ENCODE measurements around the gene KIDINS220. TPM values are rescaled to one million over a fixed set of nuclear protein-coding genes. Genes with fewer than 3 reads are reported as not detected.

KIDINS220 gene
- total and polyA plus RNA-seq, 2 of the 13 experiments (the other 11 are each of a cell fraction or from before 2014, with no cell fraction given) = 25.2 to 32.3 TPM

DNA sequence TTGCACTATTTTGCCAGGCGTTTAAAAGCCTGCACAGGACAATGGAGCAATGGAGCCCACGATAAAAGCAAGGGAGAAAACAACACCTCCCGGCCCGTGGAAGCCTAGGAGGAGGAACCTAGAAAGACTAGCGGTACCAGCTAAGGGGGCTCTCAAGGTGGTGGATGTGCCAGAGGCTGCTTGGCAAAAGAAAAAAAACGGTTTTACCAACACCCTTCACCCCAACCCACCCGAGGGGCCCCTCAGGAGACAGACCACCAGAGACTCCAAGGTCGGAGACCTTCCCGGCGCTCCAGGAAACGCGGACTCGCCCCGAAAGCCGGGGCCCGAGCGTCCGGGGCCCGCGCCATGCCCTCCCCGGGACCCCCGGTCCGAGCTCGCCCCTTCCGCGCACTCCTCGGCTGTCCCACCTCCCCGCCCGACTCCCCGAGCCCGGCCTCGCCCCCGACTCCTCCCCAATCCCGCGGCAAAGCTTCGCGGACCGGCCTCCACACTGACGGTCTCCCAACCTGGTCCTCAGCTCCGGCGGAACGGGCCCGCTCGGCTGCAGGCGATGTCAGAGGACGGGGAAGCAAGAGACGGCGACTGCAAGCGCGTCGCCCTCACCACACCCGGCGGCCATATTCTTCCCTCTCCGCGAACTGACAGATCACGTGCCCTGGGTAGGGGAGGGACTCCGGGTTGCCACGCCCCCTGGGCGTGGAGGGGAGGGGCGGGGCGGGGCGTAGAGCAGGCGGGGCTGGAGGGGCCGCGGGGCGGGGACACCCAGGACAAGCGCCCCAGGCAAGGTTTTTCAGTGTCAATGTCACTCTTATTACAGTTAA is at the start of gene KIDINS220 (continued):
- peak; percentile 82; the same call in 1 of the 2 replicates for TF ChIP-seq ZIK1 (CRISPR knock-in tag; IDR thresholded peaks at IDR 0.05; ENCODE audit: borderline replicate concordance, low read depth)
- TF ChIP-seq, protein P1, sequence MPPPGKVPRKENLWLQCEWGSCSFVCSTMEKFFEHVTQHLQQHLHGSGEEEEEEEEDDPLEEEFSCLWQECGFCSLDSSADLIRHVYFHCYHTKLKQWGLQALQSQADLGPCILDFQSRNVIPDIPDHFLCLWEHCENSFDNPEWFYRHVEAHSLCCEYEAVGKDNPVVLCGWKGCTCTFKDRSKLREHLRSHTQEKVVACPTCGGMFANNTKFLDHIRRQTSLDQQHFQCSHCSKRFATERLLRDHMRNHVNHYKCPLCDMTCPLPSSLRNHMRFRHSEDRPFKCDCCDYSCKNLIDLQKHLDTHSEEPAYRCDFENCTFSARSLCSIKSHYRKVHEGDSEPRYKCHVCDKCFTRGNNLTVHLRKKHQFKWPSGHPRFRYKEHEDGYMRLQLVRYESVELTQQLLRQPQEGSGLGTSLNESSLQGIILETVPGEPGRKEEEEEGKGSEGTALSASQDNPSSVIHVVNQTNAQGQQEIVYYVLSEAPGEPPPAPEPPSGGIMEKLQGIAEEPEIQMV (CRISPR knock-in tag; IDR thresholded peaks at IDR 0.05; ENCODE audit: low read depth) = 0 out of 2 replicates have a peak, but pooled peaks have one; percentile 70
- 0 out of 2 replicates have a peak, but pooled peaks have one; percentile 62 for TF ChIP-seq ZC3H13 (CRISPR knock-in tag; IDR thresholded peaks at IDR 0.05)
- TF ChIP-seq, protein P2, sequence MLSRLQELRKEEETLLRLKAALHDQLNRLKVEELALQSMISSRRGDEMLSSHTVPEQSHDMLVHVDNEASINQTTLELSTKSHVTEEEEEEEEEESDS (CRISPR knock-in tag; IDR thresholded peaks at IDR 0.05; ENCODE audit: borderline replicate concordance) = 0 out of 2 replicates have a peak, but pooled peaks have one; percentile 51
- no peak for TF ChIP-seq TBL1XR1 (IDR thresholded peaks at IDR 0.05; ENCODE audit: borderline replicate concordance, low read length, partially characterized antibody)
- TF ChIP-seq RELA (CRISPR knock-in tag; IDR thresholded peaks at IDR 0.05) = no peak
- peak; percentile 79 for TF ChIP-seq GATAD1 (CRISPR knock-in tag; IDR thresholded peaks at IDR 0.05)
- TF ChIP-seq, protein P3, sequence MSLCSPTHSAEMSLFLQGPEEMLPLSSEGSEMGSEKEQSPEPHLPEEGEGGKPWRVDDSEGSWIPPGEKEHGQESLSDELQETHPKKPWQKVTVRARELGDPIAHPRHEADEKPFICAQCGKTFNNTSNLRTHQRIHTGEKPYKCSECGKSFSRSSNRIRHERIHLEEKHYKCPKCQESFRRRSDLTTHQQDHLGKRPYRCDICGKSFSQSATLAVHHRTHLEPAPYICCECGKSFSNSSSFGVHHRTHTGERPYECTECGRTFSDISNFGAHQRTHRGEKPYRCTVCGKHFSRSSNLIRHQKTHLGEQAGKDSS (CRISPR knock-in tag; IDR thresholded peaks at IDR 0.05; ENCODE audit: borderline replicate concordance, low read depth) = peak; percentile 80; the same call in 1 of the 2 replicates
- peak; percentile 74; the same call in 1 of the 3 replicates for TF ChIP-seq MXI1 (IDR thresholded peaks at IDR 0.05; ENCODE audit: borderline replicate concordance, low read depth, low read length)
- no peak for TF ChIP-seq ZNF33B (CRISPR knock-in tag; IDR thresholded peaks at IDR 0.05)
- TF ChIP-seq, protein P4, sequence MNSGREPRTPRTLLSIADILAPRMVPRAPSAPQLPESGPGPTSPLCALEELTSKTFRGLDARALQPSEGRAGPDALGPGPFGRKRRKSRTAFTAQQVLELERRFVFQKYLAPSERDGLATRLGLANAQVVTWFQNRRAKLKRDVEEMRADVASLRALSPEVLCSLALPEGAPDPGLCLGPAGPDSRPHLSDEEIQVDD (CRISPR knock-in tag; IDR thresholded peaks at IDR 0.05; ENCODE audit: borderline replicate concordance) = no peak
- peak; percentile 80 for TF ChIP-seq ZMYM4 (CRISPR knock-in tag; IDR thresholded peaks at IDR 0.05)
- TF ChIP-seq, protein P5, sequence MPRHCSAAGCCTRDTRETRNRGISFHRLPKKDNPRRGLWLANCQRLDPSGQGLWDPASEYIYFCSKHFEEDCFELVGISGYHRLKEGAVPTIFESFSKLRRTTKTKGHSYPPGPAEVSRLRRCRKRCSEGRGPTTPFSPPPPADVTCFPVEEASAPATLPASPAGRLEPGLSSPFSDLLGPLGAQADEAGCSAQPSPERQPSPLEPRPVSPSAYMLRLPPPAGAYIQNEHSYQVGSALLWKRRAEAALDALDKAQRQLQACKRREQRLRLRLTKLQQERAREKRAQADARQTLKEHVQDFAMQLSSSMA (CRISPR knock-in tag; IDR thresholded peaks at IDR 0.05) = no peak
- TF ChIP-seq, protein P6, sequence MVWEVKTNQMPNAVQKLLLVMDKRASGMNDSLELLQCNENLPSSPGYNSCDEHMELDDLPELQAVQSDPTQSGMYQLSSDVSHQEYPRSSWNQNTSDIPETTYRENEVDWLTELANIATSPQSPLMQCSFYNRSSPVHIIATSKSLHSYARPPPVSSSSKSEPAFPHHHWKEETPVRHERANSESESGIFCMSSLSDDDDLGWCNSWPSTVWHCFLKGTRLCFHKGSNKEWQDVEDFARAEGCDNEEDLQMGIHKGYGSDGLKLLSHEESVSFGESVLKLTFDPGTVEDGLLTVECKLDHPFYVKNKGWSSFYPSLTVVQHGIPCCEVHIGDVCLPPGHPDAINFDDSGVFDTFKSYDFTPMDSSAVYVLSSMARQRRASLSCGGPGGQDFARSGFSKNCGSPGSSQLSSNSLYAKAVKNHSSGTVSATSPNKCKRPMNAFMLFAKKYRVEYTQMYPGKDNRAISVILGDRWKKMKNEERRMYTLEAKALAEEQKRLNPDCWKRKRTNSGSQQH (CRISPR knock-in tag; IDR thresholded peaks at IDR 0.05; ENCODE audit: low read depth) = peak; percentile 42; the same call in 1 of the 2 replicates
- TF ChIP-seq HNRNPK (IDR thresholded peaks at IDR 0.05; ENCODE audit: low read depth, low read length, poor library complexity, severe bottlenecking) = no peak
- no peak for TF ChIP-seq MZF1 (CRISPR knock-in tag; IDR thresholded peaks at IDR 0.05; ENCODE audit: borderline replicate concordance)
- TF ChIP-seq ZNF549 (CRISPR knock-in tag; IDR thresholded peaks at IDR 0.05) = no peak
- TF ChIP-seq RAD51 (IDR thresholded peaks at IDR 0.05; ENCODE audit: borderline replicate concordance) = peak; percentile 66
- TF ChIP-seq ZBTB7B (CRISPR knock-in tag; IDR thresholded peaks at IDR 0.05) = peak; percentile 71
- TF ChIP-seq ZNF792 (CRISPR knock-in tag; IDR thresholded peaks at IDR 0.05) = peak; percentile 56; the same call in 1 of the 2 replicates
- 0 out of 2 replicates have a peak, but pooled peaks have one; percentile 40 for TF ChIP-seq ZNF263 (CRISPR knock-in tag; IDR thresholded peaks at IDR 0.05)

Data from HepG2 (cell line).